Measurements from ENCODE around the gene DDX5.

- no peak for TF ChIP-seq CTCF (IDR thresholded peaks at IDR 0.05)
- peak; percentile 71 to 75 for TF ChIP-seq POLR2A (IDR thresholded peaks at IDR 0.05)
These were observed 705 bp upstream of the DDX5 start, which contains the start of gene CEP95 for GRCh38 chr17:64506576-64507412.

Data from Peyer's patch (tissue), 4 donors.